ENCODE measurements around the gene TTLL11.

The TTLL11 gene

GRCh38 chr9:121892706-121893105 lies 200.4 kb downstream of the TTLL11 start:
- no peak for DNase-seq (ENCODE audit: low spot score)

GRCh38 chr9:121890746-121891145 lies 202.4 kb downstream of the TTLL11 start:
- TF ChIP-seq CTCF (IDR thresholded peaks at IDR 0.05; ENCODE audit: extremely low read depth, missing control alignments), result no peak
- DNase-seq (ENCODE audit: low spot score), result no peak

More at GRCh38 chr9:121892706-121893105, 200.4 kb downstream of the TTLL11 start:
- TF ChIP-seq CTCF (IDR thresholded peaks at IDR 0.05; ENCODE audit: extremely low read depth, missing control alignments), result no peak

GRCh38 chr9:121889990-121890563 lies 203.0 kb downstream of the TTLL11 start:
- no peak for DNase-seq (ENCODE audit: low spot score)
- TF ChIP-seq CTCF (IDR thresholded peaks at IDR 0.05; ENCODE audit: extremely low read depth, missing control alignments), result no peak

GRCh38 chr9:121888438-121888775 lies 204.7 kb downstream of the TTLL11 start:
- TF ChIP-seq CTCF (IDR thresholded peaks at IDR 0.05; ENCODE audit: extremely low read depth, missing control alignments), result no peak
- no peak for DNase-seq (ENCODE audit: low spot score)

- no peak for DNase-seq (ENCODE audit: low spot score)
- no peak for TF ChIP-seq CTCF (IDR thresholded peaks at IDR 0.05; ENCODE audit: extremely low read depth, missing control alignments)
Observed at GRCh38 chr9:121887553-121888437, 205.3 kb downstream of the TTLL11 start.

GRCh38 chr9:121886759-121887485 lies 206.2 kb downstream of the TTLL11 start:
- TF ChIP-seq CTCF (IDR thresholded peaks at IDR 0.05; ENCODE audit: extremely low read depth, missing control alignments), result no peak
- no peak for DNase-seq (ENCODE audit: low spot score)
